IPS-18c (cell line): ENCODE results near the gene FGF1.

Experiments
- H3K4me3 ChIP-seq: 2 replicates; pipeline ENCODE4 v1.7.0; 2013; ENCODE audit warnings: low read depth, mild to moderate bottlenecking, low read length, moderate library complexity; ENCODE audit not compliant: insufficient read depth
- H3K9me3 ChIP-seq: one replicate; pipeline ENCODE4 v1.6.1; 2013; ENCODE audit warnings: mild to moderate bottlenecking, low read length, moderate library complexity; ENCODE audit not compliant: control insufficient read depth, insufficient read depth

FGF1 gene

GRCh38 chr5:142636698-142637324 lies 49.1 kb downstream of the FGF1 start:
- Histone ChIP-seq H3K9me3 (no peaks in the 10 kb centered on the region), H3K4me3 (no peak overlapping the region)

- Histone ChIP-seq H3K4me3 (no peak overlapping the region), H3K9me3 (no peaks in the 10 kb centered on the region)
These were observed 49.8 kb downstream of the FGF1 start for GRCh38 chr5:142636093-142636492.

GRCh38 chr5:142634216-142635011 lies 51.5 kb downstream of the FGF1 start:
- H3K9me3 ChIP-seq: no peaks in the 10 kb centered on the region
- no peak overlapping the region for H3K4me3 ChIP-seq

GRCh38 chr5:142630927-142631539 lies 54.9 kb downstream of the FGF1 start:
- H3K9me3 ChIP-seq: no peaks in the 10 kb centered on the region
- H3K4me3 ChIP-seq: no peak overlapping the region

GRCh38 chr5:142627383-142628217 lies 58.3 kb downstream of the FGF1 start:
- H3K4me3 ChIP-seq: no peak overlapping the region
- no peaks in the 10 kb centered on the region for H3K9me3 ChIP-seq

- H3K9me3 ChIP-seq: no peaks in the 10 kb centered on the region
- no peak overlapping the region for H3K4me3 ChIP-seq
These were observed 59.1 kb downstream of the FGF1 start for GRCh38 chr5:142626786-142627185.

- Histone ChIP-seq H3K9me3 (no peaks in the 10 kb centered on the region), H3K4me3 (no peak overlapping the region)
These were observed 59.8 kb downstream of the FGF1 start for GRCh38 chr5:142626099-142626498.

GRCh38 chr5:142621227-142621626 lies 64.7 kb downstream of the FGF1 start:
- Histone ChIP-seq H3K9me3 (peaks cover 4% of the 10 kb centered on the region), H3K4me3 (no peak overlapping the region)

GRCh38 chr5:142619815-142620214 lies 66.1 kb downstream of the FGF1 start:
- peaks cover 4% of the 10 kb centered on the region for H3K9me3 ChIP-seq

GRCh38 chr5:142618130-142618523 lies 67.8 kb downstream of the FGF1 start:
- Histone ChIP-seq H3K9me3 (peaks cover 4% of the 10 kb centered on the region), H3K4me3 (no peak overlapping the region)

More at GRCh38 chr5:142619815-142620214, 66.1 kb downstream of the FGF1 start:
- no peak overlapping the region for H3K4me3 ChIP-seq

GRCh38 chr5:142617416-142618129 lies 68.3 kb downstream of the FGF1 start:
- H3K9me3 ChIP-seq: peaks cover 4% of the 10 kb centered on the region
- H3K4me3 ChIP-seq: no peak overlapping the region

- Histone ChIP-seq H3K4me3 (no peak overlapping the region), H3K9me3 (peaks cover 4% of the 10 kb centered on the region)
These were observed 69.9 kb downstream of the FGF1 start for GRCh38 chr5:142615948-142616347.

GRCh38 chr5:142614054-142614453 lies 71.8 kb downstream of the FGF1 start:
- H3K9me3 ChIP-seq: no peaks in the 10 kb centered on the region
- no peak overlapping the region for H3K4me3 ChIP-seq

GRCh38 chr5:142613271-142613671 lies 72.6 kb downstream of the FGF1 start:
- Histone ChIP-seq H3K4me3 (no peak overlapping the region), H3K9me3 (no peaks in the 10 kb centered on the region)

- no peaks in the 10 kb centered on the region for H3K9me3 ChIP-seq
- H3K4me3 ChIP-seq: no peak overlapping the region
These were observed 73.2 kb downstream of the FGF1 start for GRCh38 chr5:142612494-142613270.

- Histone ChIP-seq H3K9me3 (no peaks in the 10 kb centered on the region), H3K4me3 (no peak overlapping the region)
These were observed 74.7 kb downstream of the FGF1 start for GRCh38 chr5:142611154-142611553.
